Hematopoietic multipotent progenitor cell treated with erythropoietin and hydrocortisone succinate and interleukin-3 and kit ligand, for 4 days (in vitro differentiated cells): Measurements from ENCODE around the gene OGFOD3.
"Not testable (repeated sequence)": the region's sequence is repeated elsewhere in the genome, so short reads cannot be mapped to it uniquely, and the experiment has no call there.

ENCODE experiments used
- DNase-seq: peaks from one replicate; pipeline ENCODE4 v3.0.0-alpha.2; 2015

The OGFOD3 gene

GRCh38 chr17:82432017-82432416, 13.6 kb upstream of the OGFOD3 start:
- no peak for DNase-seq

DNA sequence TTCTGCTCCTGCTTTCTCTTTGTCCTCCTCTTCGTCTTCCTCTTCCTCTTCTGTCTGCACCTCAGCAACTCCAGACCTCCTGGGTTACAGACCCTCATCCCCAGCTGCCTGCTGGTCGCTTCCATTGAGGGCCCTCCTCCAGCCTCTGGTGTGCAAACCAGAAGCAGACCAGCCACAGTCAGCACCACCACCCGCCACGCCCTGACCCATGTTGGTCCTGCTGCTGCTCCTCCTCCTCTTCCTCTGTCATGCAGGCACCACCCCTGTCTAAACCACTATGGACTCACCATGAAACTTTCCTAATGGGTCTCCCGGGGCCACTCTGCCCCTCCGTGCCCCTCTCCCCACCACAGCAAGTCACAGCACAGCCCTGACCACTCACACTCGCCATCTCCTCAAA, 11.4 kb upstream of the OGFOD3 start:
- no peak for DNase-seq

GRCh38 chr17:82428546-82428945, 10.2 kb upstream of the OGFOD3 start:
- no peak for DNase-seq

DNA sequence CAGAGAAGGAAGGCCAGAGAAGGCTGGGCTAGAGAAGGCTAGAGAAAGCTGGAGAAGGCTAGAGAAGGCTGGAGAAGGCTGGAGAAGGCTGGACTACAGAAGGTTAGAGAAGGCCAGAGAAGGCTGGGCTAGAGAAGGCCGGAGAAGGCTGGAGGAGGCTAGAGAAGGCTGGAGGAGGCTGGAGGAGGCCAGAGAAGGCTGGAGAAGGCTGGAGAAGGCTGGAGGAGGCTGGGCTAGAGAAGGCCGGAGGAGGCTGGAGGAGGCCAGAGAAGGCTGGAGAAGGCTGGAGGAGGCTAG, 6.4 kb upstream of the OGFOD3 start:
- DNase-seq, result no peak

DNA sequence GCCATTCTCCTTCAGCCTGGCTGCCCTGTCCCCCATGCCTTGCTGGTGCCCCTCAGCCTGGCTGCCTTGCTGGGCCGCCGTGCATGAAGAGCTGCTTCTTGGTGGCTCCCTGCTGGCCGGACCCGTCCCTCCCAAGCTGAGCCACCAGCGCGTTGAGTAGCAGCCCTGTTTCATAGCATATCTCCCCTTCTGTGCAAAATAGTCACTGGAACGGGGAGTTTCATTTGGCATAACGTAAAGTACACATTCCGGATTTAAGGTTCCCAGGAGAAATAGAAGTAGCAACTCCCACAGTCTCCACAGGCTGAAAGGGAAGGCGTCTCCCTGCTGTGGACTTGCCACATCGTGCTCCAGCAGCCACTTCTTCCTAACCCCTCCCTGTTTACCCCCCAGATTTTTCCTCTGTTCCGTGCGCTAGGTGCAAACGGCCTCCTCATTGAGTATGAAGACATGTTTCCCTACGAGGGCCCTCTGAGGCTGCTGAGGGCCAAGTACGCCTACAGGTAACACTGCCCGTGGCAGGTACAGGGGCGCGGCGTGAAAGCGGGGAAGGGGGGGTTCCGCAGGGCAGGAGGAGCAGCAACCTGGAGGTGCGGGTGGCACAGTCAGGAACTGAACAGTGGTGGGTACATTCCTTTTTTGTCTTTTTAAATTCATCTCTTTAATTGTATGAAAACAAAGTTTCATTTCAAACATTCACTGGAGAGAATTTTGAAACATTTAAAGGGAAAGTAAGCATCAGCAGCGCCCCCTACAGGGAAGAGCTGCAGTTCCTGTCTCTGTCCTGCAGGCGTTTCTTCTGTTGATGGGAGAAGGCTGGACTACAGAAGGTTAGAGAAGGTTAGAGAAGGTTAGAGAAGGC, 5.8 kb upstream of the OGFOD3 start:
- DNase-seq, result peak; percentile 87

GRCh38 chr17:82419540-82419939, 1.2 kb upstream of the OGFOD3 start:
- peak; percentile 49 for DNase-seq

- DNase-seq, result peak; percentile 49
These were observed 1.6 kb downstream of the OGFOD3 start for GRCh38 chr17:82416771-82417170.

DNA sequence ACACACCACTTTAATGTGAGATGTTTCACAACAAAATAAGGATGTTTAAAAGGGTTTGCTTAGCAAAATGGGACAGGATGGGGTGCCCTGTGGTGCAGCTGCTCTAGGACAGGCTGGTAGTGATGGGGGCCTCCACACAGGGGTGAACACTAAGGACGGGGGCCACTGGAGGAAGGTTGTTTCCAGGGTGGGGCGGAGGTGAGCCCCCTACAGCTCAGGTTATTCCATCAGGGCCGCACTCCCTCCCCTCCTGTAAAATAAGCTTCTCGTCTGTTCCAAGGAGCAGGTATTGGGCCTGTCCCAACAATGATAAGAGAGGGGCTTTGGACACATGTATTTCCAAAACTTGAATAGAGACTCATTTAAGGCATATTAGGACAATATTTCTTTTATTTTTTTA, 2.1 kb downstream of the OGFOD3 start:
- no peak for DNase-seq

DNA sequence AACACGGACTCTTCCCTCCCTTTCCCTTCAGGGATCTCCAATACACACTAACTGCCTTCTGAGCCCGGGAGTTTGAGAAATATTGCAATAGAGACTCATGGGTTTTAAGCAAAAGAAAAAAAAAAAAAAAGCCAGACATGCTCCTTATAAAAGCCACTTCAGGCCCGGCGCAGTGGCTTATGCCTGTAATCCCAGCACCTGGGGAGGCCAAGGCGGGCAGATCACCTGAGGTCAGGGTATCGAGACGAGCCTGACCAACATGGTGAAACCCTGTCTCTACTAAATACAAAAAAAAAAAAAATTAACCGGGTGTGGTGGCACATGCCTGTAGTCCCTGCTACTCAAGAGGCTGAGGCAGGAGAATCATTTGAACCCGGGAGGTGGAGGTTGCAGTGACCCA, 2.6 kb downstream of the OGFOD3 start:
- DNase-seq, result no peak

- no peak for DNase-seq
These were observed 3.0 kb downstream of the OGFOD3 start for GRCh38 chr17:82415336-82415735.

GRCh38 chr17:82414548-82415281, 3.7 kb downstream of the OGFOD3 start:
- peak; percentile 87 for DNase-seq

- DNase-seq, result peak; percentile 35
These were observed 5.6 kb downstream of the OGFOD3 start for GRCh38 chr17:82412535-82413520.

- not testable (repeated sequence) for DNase-seq
These were observed 6.3 kb downstream of the OGFOD3 start for GRCh38 chr17:82412081-82412480.

- no peak for DNase-seq
These were observed 6.9 kb downstream of the OGFOD3 start for GRCh38 chr17:82411396-82412053.

DNA sequence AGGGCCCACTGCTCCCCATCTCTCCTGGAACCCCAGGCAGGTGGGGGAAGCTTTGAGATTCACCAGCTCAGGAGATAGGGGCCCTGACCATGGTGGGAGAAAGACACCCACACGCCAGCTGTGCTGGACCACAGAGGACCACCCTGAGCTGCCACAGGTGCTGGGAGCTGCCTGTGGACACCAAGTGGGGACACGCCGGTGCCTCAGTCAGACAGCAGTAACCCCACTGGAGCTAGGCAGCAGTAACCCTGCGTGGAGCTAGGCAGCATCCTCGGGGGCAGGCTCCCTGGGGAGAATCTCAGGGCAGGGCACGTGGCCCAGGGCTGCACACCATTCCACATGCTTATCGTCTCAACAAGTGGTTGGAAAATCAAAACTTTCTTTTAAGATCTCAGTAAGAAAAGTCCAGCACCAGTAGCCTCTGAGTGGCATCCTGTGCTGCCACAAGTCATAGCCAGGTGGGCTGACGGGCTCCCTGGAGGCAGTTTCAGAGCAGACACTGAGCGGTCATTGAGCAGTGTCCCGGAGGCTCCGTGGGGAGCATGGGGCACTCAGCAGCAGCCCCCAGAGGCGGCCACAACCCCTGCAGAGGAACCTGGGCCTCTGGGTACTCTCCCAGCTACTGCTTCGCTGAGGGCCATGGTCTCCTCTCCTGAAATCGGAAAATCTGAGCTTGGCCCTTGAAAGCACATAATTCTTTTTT, 8.2 kb downstream of the OGFOD3 start:
- no peak for DNase-seq

DNA sequence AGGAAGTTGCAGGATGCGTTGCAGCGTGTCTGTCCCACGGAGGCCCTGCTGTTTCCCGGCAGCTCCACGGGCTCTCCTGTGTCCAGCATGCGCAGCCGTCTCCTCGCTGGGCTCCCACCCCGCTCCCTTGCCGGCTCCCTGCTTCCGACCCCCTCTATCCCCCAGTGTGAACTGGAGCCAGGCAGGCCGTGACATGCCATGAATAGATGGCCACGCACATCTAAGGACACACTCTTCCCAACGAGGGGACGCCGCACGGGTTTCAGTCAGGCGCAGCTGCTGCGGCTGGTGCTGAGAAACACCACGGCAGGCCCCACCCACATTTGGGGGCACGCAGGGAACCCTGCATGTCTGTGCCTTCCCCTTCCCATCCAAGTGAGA, 9.5 kb downstream of the OGFOD3 start:
- DNase-seq, result no peak

GRCh38 chr17:82408288-82408937, 10.0 kb downstream of the OGFOD3 start:
- DNase-seq, result no peak

DNA sequence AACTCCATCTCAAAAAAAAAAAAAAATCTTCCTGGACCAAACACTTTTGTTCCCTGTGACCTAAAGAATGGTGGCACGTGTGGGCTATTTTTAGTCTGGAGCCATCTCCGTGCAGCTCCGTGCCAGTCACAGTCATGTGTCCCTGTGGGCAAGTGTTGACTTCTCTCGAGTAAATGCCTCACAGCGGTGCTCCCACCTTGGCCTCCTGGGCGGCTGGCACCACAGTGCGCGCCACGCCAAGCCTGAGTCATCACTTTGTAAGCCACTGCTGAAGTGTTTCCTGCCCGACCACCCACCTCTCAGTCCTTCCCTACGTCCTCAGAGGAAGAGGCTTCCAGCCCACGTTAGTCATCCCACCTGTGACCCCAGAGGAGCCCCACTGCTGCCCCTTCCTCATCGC, 11.1 kb downstream of the OGFOD3 start:
- peak; percentile 41 for DNase-seq

- no peak for DNase-seq
These were observed 12.2 kb downstream of the OGFOD3 start for GRCh38 chr17:82406131-82406671.

- no peak for DNase-seq
These were observed 13.3 kb downstream of the OGFOD3 start for GRCh38 chr17:82405051-82405450.
